ENCODE data around the gene STOX2. TPM values are rescaled to one million over a fixed set of nuclear protein-coding genes. Genes with fewer than 3 reads are reported as not detected.
A peak's percentile ranks its signal among the peaks of the same experiment; 100 is the strongest.

The STOX2 gene
- total RNA-seq, 1 donor from 2014 or later = 11.6 TPM

DNA sequence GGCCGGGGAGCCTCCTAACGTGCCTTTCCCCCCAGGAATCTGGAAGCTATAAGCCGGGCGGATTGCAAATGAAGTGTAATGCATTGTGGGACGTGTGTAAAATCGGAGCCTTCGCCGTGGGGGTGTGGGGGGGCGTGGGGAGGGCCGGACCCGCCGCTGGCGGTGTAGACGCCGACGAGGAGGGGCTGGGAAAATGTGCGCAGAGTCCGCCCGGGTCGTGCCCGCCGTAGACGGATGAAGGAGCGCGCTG is 1.3 kb downstream of the STOX2 start:
- H3K4me1 ChIP-seq = peaks cover 20% of the 10 kb centered on the region
- H3K4me2 ChIP-seq = peak overlapping the region; percentile 85
- peak overlapping the region; percentile 32 for H3K9ac ChIP-seq
- H3F3A ChIP-seq (ENCODE audit: low read depth) = peaks cover 35% of the 10 kb centered on the region
- no peaks in the 10 kb centered on the region for H3K36me3 ChIP-seq
- peaks cover 5% of the 10 kb centered on the region for H3K27me3 Mint-ChIP-seq (ENCODE audit: insufficient read depth, low read depth)
- peak overlapping the region; percentile 67 for H3K4me3 ChIP-seq
- H3K27ac ChIP-seq = no peak overlapping the region
- H4K20me1 ChIP-seq (ENCODE audit: low read depth) = peaks cover 15% of the 10 kb centered on the region
- no peak for TF ChIP-seq EZH2phosphoT487 (IDR thresholded peaks at IDR 0.05)
- TF ChIP-seq EZH2 (IDR thresholded peaks at IDR 0.05) = no peak
- TF ChIP-seq, protein P1, sequence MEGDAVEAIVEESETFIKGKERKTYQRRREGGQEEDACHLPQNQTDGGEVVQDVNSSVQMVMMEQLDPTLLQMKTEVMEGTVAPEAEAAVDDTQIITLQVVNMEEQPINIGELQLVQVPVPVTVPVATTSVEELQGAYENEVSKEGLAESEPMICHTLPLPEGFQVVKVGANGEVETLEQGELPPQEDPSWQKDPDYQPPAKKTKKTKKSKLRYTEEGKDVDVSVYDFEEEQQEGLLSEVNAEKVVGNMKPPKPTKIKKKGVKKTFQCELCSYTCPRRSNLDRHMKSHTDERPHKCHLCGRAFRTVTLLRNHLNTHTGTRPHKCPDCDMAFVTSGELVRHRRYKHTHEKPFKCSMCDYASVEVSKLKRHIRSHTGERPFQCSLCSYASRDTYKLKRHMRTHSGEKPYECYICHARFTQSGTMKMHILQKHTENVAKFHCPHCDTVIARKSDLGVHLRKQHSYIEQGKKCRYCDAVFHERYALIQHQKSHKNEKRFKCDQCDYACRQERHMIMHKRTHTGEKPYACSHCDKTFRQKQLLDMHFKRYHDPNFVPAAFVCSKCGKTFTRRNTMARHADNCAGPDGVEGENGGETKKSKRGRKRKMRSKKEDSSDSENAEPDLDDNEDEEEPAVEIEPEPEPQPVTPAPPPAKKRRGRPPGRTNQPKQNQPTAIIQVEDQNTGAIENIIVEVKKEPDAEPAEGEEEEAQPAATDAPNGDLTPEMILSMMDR (IDR thresholded peaks at IDR 0.05) = no peak
- no peak overlapping the region for H3K27ac Mint-ChIP-seq
- peaks cover 49% of the 10 kb centered on the region for H3K79me2 ChIP-seq (ENCODE audit: low read depth)
- peaks cover 17% of the 10 kb centered on the region for H3K36me3 Mint-ChIP-seq
- peaks cover 9% of the 10 kb centered on the region for H3K9me3 Mint-ChIP-seq
- no peaks in the 10 kb centered on the region for H3K9me3 ChIP-seq (ENCODE audit: low read depth)
- H3K4me1 Mint-ChIP-seq = peaks cover 13% of the 10 kb centered on the region
- peaks cover 57% of the 10 kb centered on the region for H3K27me3 ChIP-seq
- DNase-seq (ENCODE audit: low spot score) = no peak
- H2AFZ ChIP-seq (replicated peaks) = peak overlapping the region; percentile 77
- H3K4me3 Mint-ChIP-seq = peak overlapping the region; percentile 92

DNA sequence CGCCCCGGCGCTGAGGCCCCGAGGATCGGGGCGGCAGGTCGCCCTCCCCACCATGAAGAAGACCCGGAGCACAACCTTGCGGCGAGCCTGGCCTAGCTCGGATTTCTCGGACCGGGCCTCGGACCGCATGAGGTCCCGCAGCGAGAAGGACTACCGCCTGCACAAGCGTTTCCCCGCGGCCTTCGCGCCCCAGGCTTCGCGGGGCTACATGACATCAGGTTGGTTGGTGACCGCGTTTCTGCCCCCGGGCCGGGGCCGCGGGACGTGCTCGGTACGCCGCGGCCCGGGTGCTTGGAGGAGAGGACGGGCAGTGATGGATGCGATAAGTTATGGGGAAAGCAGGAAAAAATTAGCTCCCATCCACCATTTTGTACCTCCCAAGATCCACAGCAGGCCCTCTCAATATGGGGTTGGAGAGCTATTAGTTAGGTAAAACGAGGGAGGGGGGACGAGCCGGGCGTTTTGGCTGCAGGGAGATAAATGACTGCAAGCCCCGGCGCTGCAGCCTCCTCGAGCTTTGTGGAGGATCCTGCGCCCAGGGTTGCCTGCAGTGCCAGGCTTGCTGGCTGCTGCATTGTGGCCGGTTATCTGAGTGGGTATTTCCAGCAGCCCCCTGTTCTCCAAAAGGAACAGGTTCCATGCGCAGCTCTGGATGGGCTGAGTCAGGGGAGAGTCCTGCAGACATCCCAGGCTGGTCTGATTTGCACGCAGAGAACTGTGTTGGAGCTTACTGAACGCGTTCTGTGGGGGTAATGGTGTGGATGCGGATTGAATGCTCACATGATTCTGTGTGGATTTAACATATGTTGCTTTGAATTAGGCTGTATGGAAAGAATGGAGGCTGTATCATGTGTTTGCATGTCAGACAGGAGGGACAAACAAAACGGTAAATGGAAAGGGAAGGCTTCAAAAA is 1.9 kb downstream of the STOX2 start:
- Histone ChIP-seq H3K27ac (no peak overlapping the region), H2AFZ (replicated peaks) (peak overlapping the region; percentile 77)

DNA sequence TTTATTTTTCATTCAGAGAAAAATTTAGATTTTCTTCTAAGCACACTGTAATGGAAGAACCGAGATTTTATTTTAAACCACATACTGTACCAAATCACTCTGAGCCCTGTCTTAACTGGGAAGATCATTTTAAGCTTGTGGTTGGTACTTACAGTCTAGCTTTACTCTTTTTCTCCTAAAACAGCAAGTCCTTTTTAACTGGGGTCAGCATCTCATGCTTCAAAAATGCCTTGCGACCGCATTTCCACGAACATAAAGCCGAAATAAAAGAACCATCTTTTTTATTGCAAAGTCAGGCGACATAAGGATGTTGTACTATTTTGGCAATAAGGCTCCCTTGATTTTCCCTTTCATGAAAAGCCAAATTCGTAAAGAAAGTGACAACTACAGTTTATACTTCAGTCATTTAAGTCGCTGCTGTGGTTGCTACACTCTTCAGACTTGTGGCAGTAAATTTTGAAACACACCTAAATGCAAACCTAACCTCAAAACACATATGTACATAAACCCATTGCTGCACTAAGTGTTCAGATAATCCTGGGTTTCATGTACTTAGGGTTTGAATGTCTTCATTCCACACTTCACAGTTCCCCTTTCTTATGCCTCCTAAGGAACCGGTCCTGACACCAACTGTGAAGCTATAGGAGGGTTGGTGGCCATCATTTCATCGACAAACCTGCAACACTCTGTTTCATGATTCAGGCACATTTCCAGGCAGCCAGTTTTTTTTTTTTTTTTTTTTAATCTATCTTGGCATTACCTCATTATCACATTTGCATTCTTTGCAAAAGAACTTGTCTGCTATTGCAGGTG is 3.0 kb downstream of the STOX2 start:
- Histone ChIP-seq H4K20me1 (ENCODE audit: low read depth) (peaks cover 15% of the 10 kb centered on the region), H3K9ac (peak overlapping the region; percentile 0), H3K4me3 (peak overlapping the region; percentile 67), H3F3A (ENCODE audit: low read depth) (peaks cover 35% of the 10 kb centered on the region), H3K9me3 (ENCODE audit: low read depth) (no peaks in the 10 kb centered on the region), H3K79me2 (ENCODE audit: low read depth) (peaks cover 65% of the 10 kb centered on the region), H3K27me3 (peaks cover 56% of the 10 kb centered on the region), H3K36me3 (no peaks in the 10 kb centered on the region), H3K4me1 (peaks cover 20% of the 10 kb centered on the region), H3K4me2 (peak overlapping the region; percentile 85), H2AFZ (replicated peaks) (no peak overlapping the region), H3K27ac (no peak overlapping the region)
- Mint-ChIP-seq H3K27ac (peak overlapping the region; percentile 15), H3K36me3 (peaks cover 17% of the 10 kb centered on the region), H3K4me1 (peaks cover 13% of the 10 kb centered on the region), H3K4me3 (peak overlapping the region; percentile 92), H3K27me3 (ENCODE audit: insufficient read depth, low read depth) (peaks cover 5% of the 10 kb centered on the region), H3K9me3 (peaks cover 5% of the 10 kb centered on the region)
- TF ChIP-seq EZH2 (IDR thresholded peaks at IDR 0.05) = no peak
- TF ChIP-seq EZH2phosphoT487 (IDR thresholded peaks at IDR 0.05) = no peak
- TF ChIP-seq, protein P1 (IDR thresholded peaks at IDR 0.05) = no peak
- peak; percentile 17 for DNase-seq (ENCODE audit: low spot score)

More for the DNA sequence above, 1.9 kb downstream of the STOX2 start:
- Mint-ChIP-seq H3K27me3 (ENCODE audit: insufficient read depth, low read depth) (peaks cover 5% of the 10 kb centered on the region), H3K27ac (peak overlapping the region; percentile 59), H3K4me3 (peak overlapping the region; percentile 92), H3K36me3 (peaks cover 17% of the 10 kb centered on the region), H3K4me1 (peaks cover 13% of the 10 kb centered on the region), H3K9me3 (peaks cover 7% of the 10 kb centered on the region)
- H3F3A ChIP-seq (ENCODE audit: low read depth) = peaks cover 35% of the 10 kb centered on the region
- H3K4me3 ChIP-seq = peak overlapping the region; percentile 67
- TF ChIP-seq EZH2phosphoT487 (IDR thresholded peaks at IDR 0.05) (no peak), EZH2 (IDR thresholded peaks at IDR 0.05) (no peak)
- TF ChIP-seq, protein P1 (IDR thresholded peaks at IDR 0.05) = no peak
- peak overlapping the region; percentile 32 for H3K9ac ChIP-seq
- peaks cover 15% of the 10 kb centered on the region for H4K20me1 ChIP-seq (ENCODE audit: low read depth)
- H3K4me2 ChIP-seq = peak overlapping the region; percentile 85
- peaks cover 60% of the 10 kb centered on the region for H3K27me3 ChIP-seq
- no peaks in the 10 kb centered on the region for H3K36me3 ChIP-seq
- no peaks in the 10 kb centered on the region for H3K9me3 ChIP-seq (ENCODE audit: low read depth)
- DNase-seq (ENCODE audit: low spot score) = peak; percentile 72
- H3K79me2 ChIP-seq (ENCODE audit: low read depth) = peaks cover 55% of the 10 kb centered on the region
- peaks cover 20% of the 10 kb centered on the region for H3K4me1 ChIP-seq

All from neural progenitor cell (in vitro differentiated cells).